Stimulated activated CD4-positive, alpha-beta T cell treated with anti-CD3 and anti-CD28 coated beads, Interleukin-2, amount 100 ng/mL, for 24 hours (primary cell): ENCODE measurements around the gene SERPINA12.
"Not testable (repeated sequence)": the region's sequence is repeated elsewhere in the genome, so short reads cannot be mapped to it uniquely, and the experiment has no call there.

Experiments used
- DNase-seq, 2 donors: peaks; one replicate each; pipeline ENCODE4 v3.0.0-alpha.2; 2020

SERPINA12 gene

DNA sequence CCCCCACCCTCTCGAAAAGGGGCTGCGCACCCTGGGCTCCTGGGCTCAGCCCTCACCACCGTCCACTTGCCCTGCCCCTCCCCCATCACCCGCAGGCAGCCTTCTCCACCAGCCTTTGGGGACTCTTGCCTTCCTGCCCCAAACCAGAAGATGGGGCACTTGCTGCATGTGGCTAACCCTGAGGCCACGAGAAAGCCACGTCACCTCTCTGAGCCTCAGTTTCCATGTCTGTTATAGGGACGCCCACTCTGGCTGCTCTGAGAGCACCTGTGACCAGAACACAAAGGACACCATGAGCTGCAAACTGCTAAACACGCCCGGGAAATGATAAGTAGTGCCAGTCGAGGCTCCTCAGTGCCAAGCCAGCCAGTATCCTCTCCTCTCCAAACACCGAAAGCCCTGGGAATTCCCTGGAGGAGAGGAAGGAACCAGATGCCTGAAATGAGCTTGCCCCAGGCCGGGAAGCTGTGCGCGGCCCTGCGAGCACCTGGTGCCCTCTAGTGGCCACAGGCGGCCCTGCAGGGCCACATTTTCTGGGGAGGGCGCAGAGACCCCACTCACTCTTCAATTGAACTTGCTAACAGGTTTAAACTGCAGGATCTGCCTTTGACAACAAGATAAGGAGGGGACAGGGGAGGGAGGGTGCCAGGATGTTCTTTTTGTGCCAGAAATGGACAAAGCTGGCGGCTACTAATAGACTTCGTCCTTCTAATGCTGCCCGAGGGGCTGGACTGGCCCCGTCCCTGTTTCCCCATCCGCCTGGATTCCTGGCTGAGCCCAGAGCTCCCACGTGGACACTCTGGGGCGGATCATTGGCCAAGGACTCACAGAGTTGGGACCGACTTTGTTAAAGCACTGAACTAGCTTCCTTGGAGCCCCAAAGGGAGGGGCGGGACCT, 23.1 kb downstream of the SERPINA12 start:
- peak; percentile 58 to 61 for DNase-seq

DNA sequence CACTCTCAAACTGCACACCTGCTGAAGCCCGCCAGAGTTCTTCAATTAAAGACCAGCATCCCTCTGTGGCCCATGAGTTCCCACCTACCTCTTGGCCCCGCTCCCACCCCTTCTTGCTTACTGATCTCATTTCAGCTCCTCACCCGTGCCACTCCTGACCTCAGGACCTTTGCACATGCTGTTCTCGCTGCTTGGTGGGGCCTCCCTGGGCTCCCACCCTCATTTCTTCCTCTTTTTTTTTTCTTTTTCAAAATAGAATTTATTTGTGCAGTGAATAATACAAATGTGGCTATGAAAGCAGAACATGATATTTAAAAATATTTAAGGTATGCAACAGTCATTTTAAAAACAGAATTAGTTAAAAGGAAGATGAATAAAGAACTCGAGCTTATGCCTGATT, 24.8 kb downstream of the SERPINA12 start:
- no peak for DNase-seq

DNA sequence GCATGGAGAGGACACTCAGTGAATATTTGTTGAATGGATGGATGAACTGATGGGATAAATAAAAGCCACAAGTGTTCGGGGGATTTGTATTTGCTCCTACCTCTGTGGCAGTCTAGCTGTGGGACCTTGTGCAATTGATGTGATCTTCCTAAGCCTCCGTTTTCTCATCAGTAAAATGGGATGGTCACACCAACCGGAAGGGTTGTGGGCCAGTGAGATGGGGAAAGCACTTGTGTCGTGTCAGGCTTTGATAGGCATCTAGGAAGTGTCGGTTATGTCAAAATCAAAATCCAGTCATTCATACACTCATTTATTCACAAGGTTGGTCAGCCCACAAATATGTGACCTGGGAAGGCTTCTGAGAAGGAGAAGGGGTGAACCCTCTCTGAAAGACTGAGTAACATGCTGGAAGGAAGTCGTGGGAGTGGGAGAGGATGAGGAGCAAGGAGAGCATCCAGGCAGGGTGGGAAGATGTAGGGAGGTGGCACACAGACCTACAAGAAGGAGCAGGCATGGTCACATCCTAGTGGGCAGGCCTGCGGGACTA, 25.5 kb downstream of the SERPINA12 start:
- no peak for DNase-seq

DNA sequence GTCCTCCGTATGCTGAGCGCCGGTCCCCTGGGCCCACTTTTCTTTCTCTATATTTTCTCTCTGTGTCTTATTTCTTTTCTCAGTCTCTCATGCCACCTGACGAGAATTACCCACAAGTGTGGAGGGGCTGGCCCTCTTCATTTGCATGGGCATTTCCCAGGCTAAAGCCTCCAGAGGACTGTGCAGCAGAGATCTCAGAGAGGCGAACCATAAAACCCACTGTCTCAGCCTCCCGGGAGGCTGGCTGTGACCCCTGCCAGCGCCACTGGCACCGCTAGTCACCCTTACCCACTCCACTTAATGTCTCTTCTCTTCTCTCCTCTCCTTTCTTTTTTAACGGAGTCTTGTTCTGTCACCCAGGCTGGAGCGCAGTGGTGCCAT, 26.2 kb downstream of the SERPINA12 start:
- no peak for DNase-seq

DNA sequence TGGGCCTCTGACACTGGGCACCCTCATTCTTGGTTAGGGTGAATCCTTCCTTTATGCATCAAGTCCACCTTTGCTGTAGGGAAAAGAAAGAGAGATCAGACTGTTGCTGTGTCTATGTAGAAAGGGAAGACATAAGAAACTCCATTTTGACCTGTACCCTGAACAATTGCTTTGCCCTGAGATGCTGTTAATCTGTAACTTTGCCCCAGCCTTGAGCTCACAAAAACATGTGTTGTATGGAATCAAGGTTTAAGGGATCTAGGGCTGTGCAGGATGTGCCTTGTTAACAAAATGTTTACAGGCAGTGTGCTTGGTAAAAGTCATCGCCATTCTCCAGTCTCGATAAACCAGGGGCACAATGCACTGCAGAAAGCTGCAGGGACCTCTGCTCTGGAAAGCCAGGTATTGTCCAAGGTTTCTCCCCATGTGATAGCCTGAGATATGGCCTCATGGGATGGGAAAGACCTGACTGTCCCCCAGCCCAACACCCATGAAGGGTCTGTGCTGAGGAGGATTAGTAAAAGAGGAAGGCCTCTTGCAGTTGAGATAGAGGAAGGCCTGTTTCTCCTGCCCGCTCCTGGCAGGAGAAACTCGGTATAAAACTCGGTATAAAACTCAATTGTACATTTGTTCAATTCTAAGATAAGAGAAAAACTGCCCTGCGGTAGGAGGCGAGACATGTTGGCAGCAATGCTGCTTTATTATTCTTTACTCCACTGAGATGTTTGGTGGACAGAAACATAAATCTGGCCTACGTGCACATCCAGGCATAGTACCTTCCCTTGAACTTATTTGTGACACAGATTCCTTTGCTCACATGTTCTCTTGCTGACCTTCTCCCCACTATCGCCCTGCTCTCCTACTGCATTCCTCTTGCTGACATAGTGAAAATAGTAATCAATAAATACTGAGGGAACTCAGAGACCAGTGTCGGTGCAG, 26.9 kb downstream of the SERPINA12 start:
- DNase-seq = not testable (repeated sequence)

DNA sequence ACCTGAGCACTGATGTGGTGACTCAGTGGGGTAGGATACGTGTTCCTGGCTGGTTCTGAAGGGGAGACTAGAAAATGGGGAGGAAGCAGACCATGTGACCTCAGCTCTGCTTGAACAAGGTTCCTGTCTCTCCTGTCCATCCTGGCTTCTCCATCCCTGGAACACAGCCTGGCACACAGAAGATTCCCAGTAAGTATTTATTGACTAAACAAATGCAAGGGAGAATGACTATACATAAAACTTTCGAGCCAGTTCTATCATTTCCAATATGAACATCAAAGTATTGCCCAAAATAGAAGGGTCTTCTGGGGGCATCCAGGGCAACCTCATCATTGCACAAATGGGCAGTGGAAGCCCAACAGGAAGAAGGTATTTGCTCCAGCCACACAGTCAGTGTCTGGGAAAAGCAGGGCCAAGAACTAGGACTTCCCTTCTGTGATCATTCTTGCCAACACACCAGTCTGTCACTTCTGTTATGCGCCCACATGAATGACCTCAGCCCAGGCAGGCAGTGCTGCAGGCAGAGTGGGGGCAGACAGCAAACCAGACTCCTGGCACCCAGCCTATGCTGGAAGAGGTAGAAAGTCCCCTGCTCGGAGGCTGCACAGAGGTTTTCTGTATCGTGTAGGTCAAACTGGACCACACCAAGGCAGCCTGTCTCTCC, 27.7 kb downstream of the SERPINA12 start:
- DNase-seq = no peak

- no peak for DNase-seq
Observed at GRCh38 chr14:94480809-94481208, 28.5 kb downstream of the SERPINA12 start.

GRCh38 chr14:94478420-94478819, 30.8 kb downstream of the SERPINA12 start:
- no peak for DNase-seq

- no peak for DNase-seq
Observed at GRCh38 chr14:94476023-94476422, 33.2 kb downstream of the SERPINA12 start, which contains the start of gene SERPINA9. TSS of gene SERPINA9 (minus strand) at chr14:94476197. CDS start at chr14:94469840, 6,357 bp downstream.

GRCh38 chr14:94474581-94475031, 34.7 kb downstream of the SERPINA12 start:
- no peak for DNase-seq

DNA sequence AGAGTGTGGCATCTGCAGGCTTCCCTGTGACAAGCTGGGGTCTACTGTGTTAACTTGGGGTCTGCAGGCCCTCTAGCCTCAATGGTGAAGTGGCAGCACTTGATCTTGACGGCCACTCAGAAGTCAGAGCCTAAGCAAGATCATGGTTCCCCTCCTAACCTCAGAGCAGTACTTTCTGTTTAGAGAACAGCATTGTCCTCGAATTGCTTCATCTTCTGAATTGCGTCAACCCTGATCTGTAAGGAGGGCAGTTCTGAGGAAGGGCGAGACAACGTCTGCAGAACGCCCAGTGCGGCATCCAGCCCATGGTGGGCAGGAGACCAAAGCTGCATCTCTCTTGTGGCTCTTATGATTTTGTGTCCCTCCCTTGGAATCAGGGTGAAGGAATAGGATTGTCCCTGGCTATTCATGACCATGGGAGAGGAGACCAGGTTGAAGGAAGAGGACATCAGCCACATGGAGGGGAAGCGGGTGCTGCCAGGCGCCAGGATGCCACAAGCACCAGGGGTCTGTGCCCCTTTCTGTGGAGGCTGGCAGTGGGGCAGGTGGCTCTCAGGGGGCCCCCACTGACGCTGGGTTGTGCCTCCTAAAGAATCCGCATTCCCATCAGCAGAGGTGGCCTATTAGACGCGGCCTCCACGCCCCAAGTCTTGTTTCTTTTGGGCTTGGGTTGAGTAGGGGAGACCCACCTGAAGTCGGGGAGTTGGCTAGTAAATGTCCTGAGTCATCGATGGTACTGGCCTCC, 35.4 kb downstream of the SERPINA12 start:
- DNase-seq = no peak

- no peak for DNase-seq
Observed at GRCh38 chr14:94472842-94473241, 36.4 kb downstream of the SERPINA12 start.

DNA sequence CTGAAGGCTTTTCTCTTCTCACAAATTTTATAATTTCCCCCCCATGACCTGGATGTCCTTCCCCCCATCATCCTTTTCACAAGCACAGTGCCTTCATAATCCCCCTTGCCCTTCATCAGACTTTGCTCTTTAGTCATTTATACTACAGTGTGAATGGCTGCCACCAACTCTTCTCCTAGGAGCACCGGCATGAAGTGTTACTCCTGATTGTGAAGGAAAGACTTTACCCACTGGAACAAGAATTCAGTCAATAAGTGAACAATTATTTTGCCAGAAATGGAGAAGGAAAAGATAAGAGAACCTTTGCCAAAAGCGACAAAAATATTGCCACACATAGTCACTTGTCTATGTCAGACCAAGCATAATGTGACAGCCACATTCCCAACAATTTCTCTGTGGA, 38.2 kb downstream of the SERPINA12 start:
- no peak for DNase-seq

DNA sequence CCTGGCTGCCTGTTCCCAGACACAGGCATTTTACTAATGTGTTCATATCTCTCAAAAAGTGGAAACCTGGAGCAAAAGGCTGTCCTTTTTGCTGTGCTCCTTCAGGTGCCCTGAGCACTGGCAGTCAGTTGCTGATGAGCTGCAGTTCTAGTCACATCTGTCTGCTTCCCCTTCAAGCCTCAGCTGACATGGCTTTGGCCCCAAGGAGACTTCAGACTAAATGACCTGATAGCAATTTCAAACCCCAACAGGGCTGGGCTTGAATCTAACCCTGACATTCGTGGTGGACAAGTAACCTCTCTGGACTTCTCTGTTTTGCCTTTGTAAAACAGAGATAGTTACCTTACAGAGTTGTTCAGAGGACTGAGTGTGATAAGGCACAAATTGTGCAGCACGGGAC, 39.0 kb downstream of the SERPINA12 start:
- no peak for DNase-seq

DNA sequence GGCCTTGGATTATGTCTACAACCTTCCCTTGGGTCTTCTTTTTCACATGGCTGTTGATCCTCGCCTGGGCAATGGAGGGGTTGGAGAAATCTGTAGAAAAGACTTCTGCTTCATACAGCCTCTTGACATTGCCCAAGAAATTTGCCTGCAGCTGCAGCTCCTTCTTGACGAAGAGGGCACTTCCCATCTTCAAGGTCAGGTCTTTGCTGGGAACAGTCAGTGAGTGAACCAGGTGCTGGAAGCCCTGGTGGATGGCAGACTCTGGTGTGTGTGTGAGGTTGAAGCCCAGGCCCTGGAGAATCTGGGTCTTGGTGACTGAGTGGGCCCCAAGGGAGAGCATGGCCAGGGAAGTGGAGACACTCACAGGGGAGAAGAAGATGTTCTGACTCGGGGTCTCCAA, 40.0 kb downstream of the SERPINA12 start:
- DNase-seq = no peak

- no peak for DNase-seq
Observed at GRCh38 chr14:94467728-94468520, 41.3 kb downstream of the SERPINA12 start.

DNA sequence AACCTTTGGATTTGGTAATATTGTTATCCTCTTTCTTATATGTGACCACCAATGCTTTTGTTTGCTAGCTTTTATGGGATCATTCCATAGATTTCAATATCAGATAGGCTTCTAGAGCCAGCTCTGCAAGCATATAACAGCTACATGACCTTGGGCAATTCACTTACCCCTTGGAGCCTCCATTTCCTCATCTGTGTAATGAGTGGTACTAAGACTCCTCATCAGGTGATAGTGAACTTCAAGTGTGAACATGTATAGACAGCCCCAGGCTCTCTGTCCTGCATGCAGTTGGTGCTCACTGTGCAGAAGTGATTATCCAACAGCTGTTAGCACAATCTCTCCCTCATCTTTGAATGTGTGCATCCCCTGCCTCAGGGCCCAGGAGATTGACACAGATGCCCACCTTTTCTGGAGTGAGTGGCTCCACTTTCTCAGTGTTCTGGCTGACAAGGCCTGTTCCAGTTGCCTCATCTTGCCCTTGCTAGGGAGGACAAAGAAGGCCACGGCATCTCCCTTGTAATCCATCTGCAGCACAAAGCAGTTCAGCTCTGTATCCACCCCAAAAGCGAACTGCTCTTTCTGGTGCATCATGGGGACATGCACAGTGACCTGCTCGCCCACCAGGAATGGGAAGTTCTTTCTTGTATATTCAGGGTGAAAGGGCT, 42.4 kb downstream of the SERPINA12 start:
- no peak for DNase-seq

GRCh38 chr14:94465042-94465441, 44.2 kb downstream of the SERPINA12 start:
- DNase-seq = no peak

DNA sequence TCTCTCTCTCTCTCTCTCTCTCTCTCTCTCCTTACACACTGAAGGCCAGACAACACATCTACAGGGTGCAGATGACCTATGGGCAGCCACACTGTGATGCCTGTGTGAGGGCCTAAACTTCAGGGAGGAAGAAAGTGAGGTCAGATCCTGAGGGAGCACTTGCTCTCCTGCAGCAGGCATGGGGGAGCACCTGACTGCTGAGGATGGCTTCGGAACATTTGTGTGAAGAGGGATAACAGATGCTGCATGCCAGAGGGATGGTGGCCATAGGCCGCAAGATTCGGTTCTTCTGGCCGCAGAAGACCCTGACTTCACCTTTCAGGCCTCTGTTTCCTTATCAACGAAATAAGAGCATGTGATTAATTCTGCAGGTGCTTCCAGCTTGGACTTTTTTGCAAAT, 45.0 kb downstream of the SERPINA12 start:
- DNase-seq = no peak

- no peak for DNase-seq
Observed at GRCh38 chr14:94462763-94463572, 46.3 kb downstream of the SERPINA12 start.
